ENCODE data around the gene EXD3. TPM values are rescaled to one million over a fixed set of nuclear protein-coding genes. Genes with fewer than 3 reads are reported as not detected.

The EXD3 gene
- total RNA-seq, 4 donors from 2014 or later: 11.8 to 49.0 (median 31.5) TPM

GRCh38 chr9:137280474-137281344 is 142.3 kb downstream of the EXD3 start:
- no peaks in the 10 kb centered on the region for H3K9me3 ChIP-seq
- intact Hi-C loops (cut with DNase I; ENCODE audit: low total_unique reads): no loop called here
- no peak overlapping the region for H3K4me3 ChIP-seq
- peaks cover 0 to 10% of the 10 kb centered on the region in 2 donors for H3K4me1 ChIP-seq
- H3K36me3 ChIP-seq: no peaks in the 10 kb centered on the region
- TF ChIP-seq POLR2A (IDR thresholded peaks at IDR 0.05): no peak
- TF ChIP-seq, protein P1, sequence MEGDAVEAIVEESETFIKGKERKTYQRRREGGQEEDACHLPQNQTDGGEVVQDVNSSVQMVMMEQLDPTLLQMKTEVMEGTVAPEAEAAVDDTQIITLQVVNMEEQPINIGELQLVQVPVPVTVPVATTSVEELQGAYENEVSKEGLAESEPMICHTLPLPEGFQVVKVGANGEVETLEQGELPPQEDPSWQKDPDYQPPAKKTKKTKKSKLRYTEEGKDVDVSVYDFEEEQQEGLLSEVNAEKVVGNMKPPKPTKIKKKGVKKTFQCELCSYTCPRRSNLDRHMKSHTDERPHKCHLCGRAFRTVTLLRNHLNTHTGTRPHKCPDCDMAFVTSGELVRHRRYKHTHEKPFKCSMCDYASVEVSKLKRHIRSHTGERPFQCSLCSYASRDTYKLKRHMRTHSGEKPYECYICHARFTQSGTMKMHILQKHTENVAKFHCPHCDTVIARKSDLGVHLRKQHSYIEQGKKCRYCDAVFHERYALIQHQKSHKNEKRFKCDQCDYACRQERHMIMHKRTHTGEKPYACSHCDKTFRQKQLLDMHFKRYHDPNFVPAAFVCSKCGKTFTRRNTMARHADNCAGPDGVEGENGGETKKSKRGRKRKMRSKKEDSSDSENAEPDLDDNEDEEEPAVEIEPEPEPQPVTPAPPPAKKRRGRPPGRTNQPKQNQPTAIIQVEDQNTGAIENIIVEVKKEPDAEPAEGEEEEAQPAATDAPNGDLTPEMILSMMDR (IDR thresholded peaks at IDR 0.05): no peak
- H3K27ac ChIP-seq: no peak overlapping the region
- H3K27me3 ChIP-seq: no peaks in the 10 kb centered on the region
- no peak for DNase-seq

DNA sequence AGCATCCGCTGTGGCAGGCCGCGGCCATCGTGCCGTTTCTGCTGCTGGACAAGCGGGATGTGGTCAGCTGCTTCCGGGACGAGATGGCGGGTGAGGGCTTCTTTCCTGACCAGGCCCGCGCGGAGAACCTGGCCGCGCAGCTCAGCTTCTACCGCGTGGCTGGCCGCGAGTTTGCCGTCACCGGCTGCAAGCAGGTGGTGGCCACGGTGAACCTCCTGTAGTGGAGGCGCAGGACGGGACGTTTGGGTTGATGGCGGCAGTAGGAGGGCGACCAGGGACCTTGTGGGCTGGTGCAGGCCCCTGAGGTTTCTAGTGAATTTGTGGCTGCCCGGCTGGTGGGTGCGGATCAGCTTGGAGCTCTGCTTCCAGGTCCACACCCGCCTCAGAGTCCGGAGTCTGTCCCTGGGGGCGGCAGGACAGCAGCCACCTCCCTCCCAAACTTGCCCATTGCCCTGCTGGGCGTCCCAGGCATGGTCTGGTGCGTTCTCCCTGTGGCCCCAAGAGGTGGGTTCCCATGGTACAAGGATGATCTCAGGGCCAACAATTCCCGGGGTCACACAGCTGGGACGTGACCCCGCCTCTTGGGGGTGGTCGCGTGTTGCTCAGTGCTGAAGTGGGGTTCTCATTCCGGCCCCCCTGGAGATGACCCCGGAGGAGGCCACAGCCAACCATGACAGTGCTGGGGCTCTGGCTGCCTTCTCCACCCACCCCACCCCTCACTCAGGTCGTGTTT is 143.1 kb downstream of the EXD3 start:
- no peak for DNase-seq
- no peak overlapping the region for H3K4me3 ChIP-seq
- H3K4me1 ChIP-seq: peaks cover 0 to 10% of the 10 kb centered on the region in 2 donors
- intact Hi-C loops (cut with DNase I; ENCODE audit: low total_unique reads): no loop called here
- H3K9me3 ChIP-seq: no peaks in the 10 kb centered on the region
- no peak for TF ChIP-seq POLR2A (IDR thresholded peaks at IDR 0.05)
- H3K27ac ChIP-seq: no peak overlapping the region
- no peaks in the 10 kb centered on the region for H3K36me3 ChIP-seq
- H3K27me3 ChIP-seq: no peaks in the 10 kb centered on the region

- TF ChIP-seq, protein P1 (IDR thresholded peaks at IDR 0.05): no peak
- TF ChIP-seq POLR2A (IDR thresholded peaks at IDR 0.05): no peak
- Histone ChIP-seq H3K27ac (no peak overlapping the region), H3K4me3 (peak overlapping the region in 1 of 2 donors; percentile 42), H3K27me3 (no peaks in the 10 kb centered on the region), H3K9me3 (no peaks in the 10 kb centered on the region), H3K4me1 (peaks cover 0 to 10% of the 10 kb centered on the region in 2 donors), H3K36me3 (no peaks in the 10 kb centered on the region)
- no peak for DNase-seq
- intact Hi-C loops (cut with DNase I; ENCODE audit: low total_unique reads): no loop called here
Measured at GRCh38 chr9:137278721-137279711, 143.9 kb downstream of the EXD3 start.

DNA sequence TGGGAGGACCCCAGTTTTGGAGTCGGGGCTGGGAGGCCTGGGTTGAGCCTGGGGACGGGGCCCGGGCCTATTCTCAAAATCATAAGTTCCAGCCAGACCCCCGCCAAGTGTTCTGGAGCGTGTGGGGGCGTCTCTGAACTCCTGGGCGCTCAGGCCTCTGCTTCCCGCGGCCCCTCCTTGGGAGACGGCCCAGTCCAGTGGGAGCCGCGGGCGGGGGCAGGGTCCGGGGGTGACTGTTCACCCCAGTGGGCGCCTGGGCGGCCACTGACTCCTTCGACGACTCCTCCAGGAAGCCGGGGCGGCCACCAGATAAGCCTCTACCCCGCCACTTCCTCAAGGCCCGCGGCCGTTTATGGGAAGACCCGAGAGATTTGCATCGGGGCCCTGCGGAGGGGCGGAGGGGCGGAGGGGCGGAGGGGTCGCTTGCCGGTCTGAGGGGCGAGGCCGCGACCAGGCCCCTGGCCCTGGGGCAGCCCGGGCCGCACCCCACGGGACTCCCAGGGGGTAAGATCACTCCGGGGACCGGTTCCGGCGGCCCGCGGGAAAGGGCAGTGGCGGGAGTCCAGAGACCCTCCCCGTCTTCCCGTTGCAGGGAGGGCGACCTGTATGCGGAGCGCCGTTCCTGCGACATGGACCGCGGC is 144.8 kb downstream of the EXD3 start:
- H3K27ac ChIP-seq: peak overlapping the region; percentile 77 to 78
- intact Hi-C loops (cut with DNase I; ENCODE audit: low total_unique reads): no loop called here
- H3K9me3 ChIP-seq: no peaks in the 10 kb centered on the region
- peaks cover 0 to 10% of the 10 kb centered on the region in 2 donors for H3K4me1 ChIP-seq
- H3K36me3 ChIP-seq: no peaks in the 10 kb centered on the region
- peak overlapping the region; percentile 18 to 42 for H3K4me3 ChIP-seq
- TF ChIP-seq, protein P1 (IDR thresholded peaks at IDR 0.05): no peak
- TF ChIP-seq POLR2A (IDR thresholded peaks at IDR 0.05): no peak
- no peaks in the 10 kb centered on the region for H3K27me3 ChIP-seq
- DNase-seq: peak in 1 of 2 donors; percentile 24
